Endodermal cell (in vitro differentiated cells): ENCODE data around the gene MRM2. TPM values are rescaled to one million over a fixed set of nuclear protein-coding genes. Genes with fewer than 3 reads are reported as not detected.

ENCODE experiments used
- DNase-seq: peaks from one replicate; pipeline ENCODE4 v3.0.0-alpha.2; 2017
- H3K27ac ChIP-seq: 2 replicates; pipeline ENCODE4 v1.5.1; 2013; ENCODE audit warnings: mild to moderate bottlenecking, low read depth, low read length, moderate library complexity
- H3K27me3 ChIP-seq: 2 replicates; pipeline ENCODE4 v1.6.1; 2013; ENCODE audit warnings: mild to moderate bottlenecking, low read length, moderate library complexity; ENCODE audit not compliant: insufficient read depth, control insufficient read depth, poor library complexity, severe bottlenecking
- H3K36me3 ChIP-seq: 2 replicates; pipeline ENCODE4 v1.7.0; 2013; ENCODE audit warnings: mild to moderate bottlenecking, low read length, moderate library complexity; ENCODE audit not compliant: control insufficient read depth, insufficient read depth
- H3K4me1 ChIP-seq: one replicate; pipeline ENCODE4 v1.7.0; 2013; ENCODE audit warnings: low read length; ENCODE audit not compliant: control insufficient read depth, insufficient read depth
- H3K4me3 ChIP-seq: 2 replicates; pipeline ENCODE4 v1.5.1; 2013; ENCODE audit warnings: mild to moderate bottlenecking, low read length, moderate library complexity
- H3K9ac ChIP-seq: 2 replicates; pipeline ENCODE4 v1.6.1; 2013; ENCODE audit warnings: mild to moderate bottlenecking, low read length, moderate library complexity; ENCODE audit not compliant: poor library complexity, severe bottlenecking; ENCODE audit errors: extremely low read depth
- H3K9me3 ChIP-seq: 2 replicates; pipeline ENCODE4 v1.6.1; 2013; ENCODE audit warnings: mild to moderate bottlenecking, low read length, moderate library complexity; ENCODE audit not compliant: control insufficient read depth
- H3K27ac Mint-ChIP-seq: 2 replicates; pipeline ENCODE4 v1.8.0; 2020; ENCODE audit warnings: mixed read lengths
- H3K27me3 Mint-ChIP-seq: 2 replicates; pipeline ENCODE4 v1.8.0; 2021; ENCODE audit warnings: mild to moderate bottlenecking, mixed read lengths; ENCODE audit not compliant: insufficient read depth
- H3K36me3 Mint-ChIP-seq: 2 replicates; pipeline ENCODE4 v1.8.0; 2020; ENCODE audit warnings: low read depth, mixed read lengths
- H3K4me1 Mint-ChIP-seq: 2 replicates; pipeline ENCODE4 v1.8.0; 2020; ENCODE audit warnings: mixed read lengths
- H3K4me3 Mint-ChIP-seq: 2 replicates; pipeline ENCODE4 v1.8.0; 2020; ENCODE audit warnings: mild to moderate bottlenecking, moderate library complexity, mixed read lengths
- H3K9me3 Mint-ChIP-seq: 2 replicates; pipeline ENCODE4 v1.8.0; 2020; ENCODE audit warnings: mild to moderate bottlenecking, mixed read lengths
- CTCF ChIP-seq: fragments of 200-600 bp; sonication (generic); conservative IDR thresholded peaks from 2 replicates; pipeline ENCODE4 v1.5.0; 2021; ENCODE audit warnings: antibody characterized with exemption, mild to moderate bottlenecking
- WGBS, 2 experiments: methylation state at CpG; one replicate each; pipeline versions ENCODE4 v1.1.5 to v1.1.7; 2013; ENCODE audit warnings: missing lambda C conversion rate in 2 of 2, mixed read lengths in 1 of 2; ENCODE audit not compliant: insufficient coverage in 1 of 2, insufficient read length in 1 of 2; 5-methylcytosine and 5-hydroxymethylcytosine counted together
- total RNA-seq, 2 donors: library from RNA; stranded (reverse); fragmentation: NEBNext Ultra II Directional in 1 of 2; extraction: Animal tissue kit (Norgen Biotek cat#: 25700) in 1 of 2; gene quantifications; 2 replicates in 1 of 2; 3 replicates in 1 of 2; pipeline ENCODE4 v1.2.1, GENCODE V29; 2021

Gene MRM2
- total RNA-seq, 2 donors from 2014 or later = 38.9 TPM

- no peak for DNase-seq
- Mint-ChIP-seq H3K4me1 (peaks cover 8% of the 10 kb centered on the region), H3K36me3 (peaks cover 26% of the 10 kb centered on the region), H3K4me3 (peak overlapping the region; percentile 91), H3K27me3 (no peaks in the 10 kb centered on the region), H3K27ac (no peak overlapping the region), H3K9me3 (no peaks in the 10 kb centered on the region)
- TF ChIP-seq CTCF = no peak
- H3K36me3 ChIP-seq = peaks cover 17% of the 10 kb centered on the region
- H3K27me3 ChIP-seq = no peaks in the 10 kb centered on the region
- H3K4me1 ChIP-seq = no peaks in the 10 kb centered on the region
- H3K9ac ChIP-seq = no peak overlapping the region
- WGBS, 2 experiments = 85 to 89% methylated on average over 11 to 12 of the region's 12 CpGs
- H3K9me3 ChIP-seq = no peaks in the 10 kb centered on the region
- H3K27ac ChIP-seq = no peak overlapping the region
- H3K4me3 ChIP-seq = peak overlapping the region; percentile 95
Measured at GRCh38 chr7:2243458-2243857, 1.5 kb upstream of the MRM2 start.

- H3K36me3 ChIP-seq = peaks cover 24% of the 10 kb centered on the region
- no peaks in the 10 kb centered on the region for H3K4me1 ChIP-seq
- Mint-ChIP-seq H3K9me3 (no peaks in the 10 kb centered on the region), H3K4me1 (peaks cover 8% of the 10 kb centered on the region), H3K36me3 (peaks cover 28% of the 10 kb centered on the region), H3K27me3 (no peaks in the 10 kb centered on the region), H3K4me3 (peak overlapping the region; percentile 91), H3K27ac (peak overlapping the region; percentile 96)
- DNase-seq = peak; percentile 83
- TF ChIP-seq CTCF = peak; percentile 44
- WGBS, 2 experiments = 14 to 16% methylated on average over 17 to 21 of the region's 21 CpGs
- H3K27ac ChIP-seq = no peak overlapping the region
- H3K27me3 ChIP-seq = no peaks in the 10 kb centered on the region
- H3K9ac ChIP-seq = peak overlapping the region; percentile 74
- no peaks in the 10 kb centered on the region for H3K9me3 ChIP-seq
- H3K4me3 ChIP-seq = peak overlapping the region; percentile 95
Measured at GRCh38 chr7:2242541-2243429, 780 bp upstream of the MRM2 start.

DNA sequence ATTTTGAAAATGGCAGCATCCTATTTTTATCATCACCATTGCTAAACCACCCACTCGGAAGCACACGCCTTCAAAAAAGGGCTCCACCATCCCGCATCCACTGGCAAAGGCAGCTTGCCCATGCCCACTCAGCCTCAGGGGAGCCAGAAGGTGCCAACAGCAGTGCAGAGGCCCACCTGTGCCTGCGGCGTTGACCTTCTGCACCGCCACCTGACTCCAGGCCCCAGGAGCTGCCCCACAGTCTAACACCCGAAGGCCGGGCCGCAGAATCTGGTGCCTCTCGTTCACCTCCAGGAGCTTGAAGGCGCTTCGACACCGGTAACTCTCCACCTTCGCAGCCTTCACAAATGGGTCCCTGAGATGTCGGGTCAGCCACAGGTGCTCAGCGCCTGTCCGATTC, 2.8 kb downstream of the MRM2 start:
- peaks cover 54% of the 10 kb centered on the region for H3K36me3 Mint-ChIP-seq
- H3K27me3 Mint-ChIP-seq = no peaks in the 10 kb centered on the region
- WGBS, 2 experiments = 94 to 96% methylated on average over 15 to 17 of the region's 17 CpGs
- no peaks in the 10 kb centered on the region for H3K9me3 Mint-ChIP-seq
- no peak for TF ChIP-seq CTCF
- H3K27ac Mint-ChIP-seq = no peak overlapping the region
- no peaks in the 10 kb centered on the region for H3K4me1 ChIP-seq
- no peak for DNase-seq
- peaks cover 58% of the 10 kb centered on the region for H3K36me3 ChIP-seq
- no peaks in the 10 kb centered on the region for H3K9me3 ChIP-seq
- H3K9ac ChIP-seq = no peak overlapping the region
- no peaks in the 10 kb centered on the region for H3K27me3 ChIP-seq
- H3K4me1 Mint-ChIP-seq = peaks cover 8% of the 10 kb centered on the region
- H3K4me3 ChIP-seq = no peak overlapping the region
- H3K27ac ChIP-seq = no peak overlapping the region
- H3K4me3 Mint-ChIP-seq = peak overlapping the region; percentile 8
